SK-MEL-5 (cell line): Measurements from ENCODE around the gene KIAA0930. TPM values are rescaled to one million over a fixed set of nuclear protein-coding genes. Genes with fewer than 3 reads are reported as not detected.

Source experiments
- DNase-seq: peaks from one replicate; pipeline ENCODE4 v3.0.0-alpha.2; 2016; ENCODE audit warnings: low read depth, low spot score
- in situ Hi-C: cut with HindIII; loops from 2 replicates; pipeline ENCODE4 v1.10.0; 2016; ENCODE audit warnings: low sequenced_read_pairs, high pct_unique_total_duplicates, low pct_unique_long_range_greater_than_20kb
- total RNA-seq: library from RNA; depleted of rRNA; stranded (reverse); fragments of >200 nt; shearing (Covaris generic); gene quantifications from 2 replicates; pipeline ENCODE4 v1.2.3, GENCODE V29; 2014

The KIAA0930 gene
- total RNA-seq, 1 experiment from 2014 or later, result 102 TPM

- in situ Hi-C loops, result no loop called here
- DNase-seq, result no peak
Observed at GRCh38 chr22:45210174-45210573, 30.5 kb downstream of the KIAA0930 start.

GRCh38 chr22:45208993-45209838 lies 31.5 kb downstream of the KIAA0930 start:
- in situ Hi-C loops, result no loop called here
- peak; percentile 35 for DNase-seq

GRCh38 chr22:45208696-45208992 lies 32.0 kb downstream of the KIAA0930 start:
- no peak for DNase-seq
- in situ Hi-C loops, result no loop called here

GRCh38 chr22:45207981-45208664 lies 32.6 kb downstream of the KIAA0930 start:
- in situ Hi-C loops, result no loop called here
- DNase-seq, result no peak

GRCh38 chr22:45207533-45207932 lies 33.2 kb downstream of the KIAA0930 start:
- in situ Hi-C loops, result no loop called here
- no peak for DNase-seq

GRCh38 chr22:45206233-45206632 lies 34.5 kb downstream of the KIAA0930 start:
- in situ Hi-C loops, result no loop called here
- DNase-seq, result no peak

- no peak for DNase-seq
- in situ Hi-C loops, result no loop called here
Observed at GRCh38 chr22:45205276-45205925, 35.3 kb downstream of the KIAA0930 start.

- in situ Hi-C loops, result no loop called here
Observed at GRCh38 chr22:45204819-45205218, 35.9 kb downstream of the KIAA0930 start.

GRCh38 chr22:45204241-45204640 lies 36.5 kb downstream of the KIAA0930 start:
- DNase-seq, result no peak
- in situ Hi-C loops, result no loop called here

More at GRCh38 chr22:45204819-45205218, 35.9 kb downstream of the KIAA0930 start:
- DNase-seq, result no peak

GRCh38 chr22:45203150-45203951 lies 37.3 kb downstream of the KIAA0930 start:
- in situ Hi-C loops, result no loop called here

GRCh38 chr22:45202333-45203149 lies 38.2 kb downstream of the KIAA0930 start:
- in situ Hi-C loops, result no loop called here

More at GRCh38 chr22:45203150-45203951, 37.3 kb downstream of the KIAA0930 start:
- no peak for DNase-seq

GRCh38 chr22:45201678-45202332 lies 38.9 kb downstream of the KIAA0930 start:
- DNase-seq, result no peak
- in situ Hi-C loops, result no loop called here

More at GRCh38 chr22:45202333-45203149, 38.2 kb downstream of the KIAA0930 start:
- DNase-seq, result peak; percentile 46

GRCh38 chr22:45200860-45201511 lies 39.7 kb downstream of the KIAA0930 start:
- in situ Hi-C loops, result no loop called here
- no peak for DNase-seq

GRCh38 chr22:45200230-45200629 lies 40.5 kb downstream of the KIAA0930 start:
- DNase-seq, result no peak
- in situ Hi-C loops, result no loop called here

- in situ Hi-C loops, result no loop called here
- no peak for DNase-seq
Observed at GRCh38 chr22:45199723-45200122, 41.0 kb downstream of the KIAA0930 start.

GRCh38 chr22:45198463-45198795 lies 42.3 kb downstream of the KIAA0930 start:
- in situ Hi-C loops, result no loop called here
- no peak for DNase-seq
